Keratinocyte (primary cell): ENCODE measurements around the gene MGAT5. TPM values are rescaled to one million over a fixed set of nuclear protein-coding genes. Genes with fewer than 3 reads are reported as not detected.

Experiments used
- DNase-seq: peaks from one replicate; pipeline ENCODE4 v3.0.0-alpha.2; 2011; ENCODE audit warnings: low read depth, missing footprints, low spot score
- FAIRE-seq: peaks from 2 replicates; lab custom pipeline; 2011; peaks lifted over from hg19 to GRCh38; lab: Jason Lieb, UNC
- H2AFZ ChIP-seq: 2 replicates; pipeline ENCODE4 v1.6.0; 2012; ENCODE audit warnings: low read length, control low read depth, inconsistent platforms; ENCODE audit not compliant: control insufficient read depth
- H3K27ac ChIP-seq: 2 replicates; pipeline ENCODE4 v1.5.1; 2011; ENCODE audit warnings: low read length; ENCODE audit not compliant: control insufficient read depth, insufficient read depth
- H3K27me3 ChIP-seq: 3 replicates; pipeline ENCODE4 v1.6.0; 2011; ENCODE audit warnings: low read length; ENCODE audit not compliant: control insufficient read depth, insufficient read depth; ENCODE audit errors: extremely low read depth
- H3K36me3 ChIP-seq, 2 experiments: 2 replicates in 1 of 2; 3 replicates in 1 of 2; pipeline ENCODE4 v1.5.1; 2011; ENCODE audit warnings: low read length in 2 of 2, mild to moderate bottlenecking in 1 of 2; ENCODE audit not compliant: control insufficient read depth in 2 of 2, insufficient read depth in 2 of 2; ENCODE audit errors: extremely low read depth in 1 of 2
- H3K4me1 ChIP-seq: 3 replicates; pipeline ENCODE4 v1.5.1; 2011; ENCODE audit warnings: low read length; ENCODE audit not compliant: control insufficient read depth, insufficient read depth; ENCODE audit errors: extremely low read depth
- H3K4me2 ChIP-seq: 3 replicates; pipeline ENCODE4 v1.6.0; 2011; ENCODE audit warnings: low read depth, low read length; ENCODE audit not compliant: control insufficient read depth, insufficient read depth; ENCODE audit errors: extremely low read depth
- H3K4me3 ChIP-seq, 3 experiments: fragments of 200-600 bp in 1 of 3; sonication (generic) in 1 of 3; 2 replicates in 2 of 3; 3 replicates in 1 of 3; pipeline ENCODE4 v1.5.1; 2011 to 2016; ENCODE audit warnings: low read length in 3 of 3, mild to moderate bottlenecking in 3 of 3, control low read depth in 2 of 3, inconsistent platforms in 1 of 3, low read depth in 1 of 3, mixed read lengths in 1 of 3, mixed run types in 1 of 3, moderate library complexity in 1 of 3; ENCODE audit not compliant: control insufficient read depth in 2 of 3, insufficient read depth in 2 of 3; ENCODE audit errors: extremely low read depth in 1 of 3
- H3K79me2 ChIP-seq: 2 replicates; pipeline ENCODE4 v1.6.0; 2012; ENCODE audit warnings: low read length; ENCODE audit not compliant: control insufficient read depth, insufficient read depth
- H3K9ac ChIP-seq: 3 replicates; pipeline ENCODE4 v1.6.0; 2011; ENCODE audit warnings: low read length; ENCODE audit not compliant: control insufficient read depth, insufficient read depth; ENCODE audit errors: extremely low read depth
- H3K9me1 ChIP-seq: 3 replicates; pipeline ENCODE4 v1.6.0; 2011; ENCODE audit warnings: low read length; ENCODE audit not compliant: control insufficient read depth, insufficient read depth; ENCODE audit errors: extremely low read depth
- H3K9me3 ChIP-seq: 2 replicates; pipeline ENCODE4 v1.5.1; 2012; ENCODE audit warnings: low read depth, low read length; ENCODE audit not compliant: control insufficient read depth
- H4K20me1 ChIP-seq: 3 replicates; pipeline ENCODE4 v1.6.0; 2011; ENCODE audit warnings: low read length; ENCODE audit not compliant: control insufficient read depth, insufficient read depth; ENCODE audit errors: extremely low read depth
- EZH2 ChIP-seq: IDR thresholded peaks from one replicate; pipeline ENCODE4 v1.6.1; 2012; ENCODE audit warnings: inconsistent platforms, mild to moderate bottlenecking, low read length, moderate library complexity
- dilution Hi-C: fragments of 300-500 bp; cut with MboI; formaldehyde crosslinking; loops from one replicate; pipeline ENCODE4 v1.7.0; 2020; ENCODE audit warnings: low sequenced_read_pairs; ENCODE audit not compliant: extremely low pct_ligation_motif_present
- polyA plus RNA-seq, 5 experiments: library from polyadenylated mRNA; depleted of rRNA in 3 of 5; stranded (reverse) in 3 of 5; stranded (forward) in 1 of 5; unstranded in 1 of 5; fragments of >200 nt; gene quantifications; 1 replicate in 1 of 5; 2 replicates in 3 of 5; 3 replicates in 1 of 5; pipeline versions ENCODE4 v1.2.1 to v1.2.3, GENCODE V29; 2011 to 2012; ENCODE audit warnings: missing spikeins in 2 of 5, low read depth in 1 of 5, low replicate concordance in 1 of 5
- TF ChIP-seq, protein P1 (sequence below), 3 experiments: IDR thresholded peaks in 1 of 3; conservative IDR thresholded peaks in 1 of 3; optimal IDR thresholded peaks in 1 of 3; 2 replicates in 2 of 3; 3 replicates in 1 of 3; pipeline versions ENCODE3 to v1.5.1; 2011; ENCODE audit warnings: low read length in 3 of 3, mild to moderate bottlenecking in 3 of 3, moderate library complexity in 2 of 3, control low read depth in 1 of 3, inconsistent platforms in 1 of 3; ENCODE audit not compliant: insufficient read depth in 2 of 3; ENCODE audit errors: extremely low read depth in 1 of 3

The MGAT5 gene
- polyA plus RNA-seq, 1 donor (not counting 4 experiments of a cell fraction or from before 2014, with no cell fraction given), result 23.0 TPM

DNA sequence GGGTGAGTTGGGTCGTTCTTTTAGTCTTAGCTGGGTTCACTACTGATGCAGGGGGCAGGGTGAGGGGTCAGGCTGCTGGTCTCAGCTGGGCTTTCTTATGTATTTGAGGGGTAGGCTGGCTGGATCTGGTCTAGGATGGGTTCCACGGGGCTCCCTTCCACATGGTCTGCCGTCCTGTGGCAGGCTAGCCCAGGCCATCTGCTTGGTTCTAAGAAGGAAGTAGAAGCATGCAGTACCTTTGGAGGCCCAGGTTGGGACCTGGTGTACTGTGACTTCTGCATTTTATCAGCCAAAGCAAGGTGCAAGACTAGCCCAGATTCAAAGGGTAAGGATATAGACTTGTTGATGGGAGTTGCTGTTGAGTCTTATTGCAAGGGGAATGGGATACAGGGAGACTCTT, 35.5 kb upstream of the MGAT5 start:
- H3K79me2 ChIP-seq, result peaks cover 38% of the 10 kb centered on the region
- H3K4me2 ChIP-seq, result no peak overlapping the region
- H2AFZ ChIP-seq, result no peak overlapping the region
- H4K20me1 ChIP-seq, result no peaks in the 10 kb centered on the region
- no peak overlapping the region for H3K27ac ChIP-seq
- TF ChIP-seq, protein P1, sequence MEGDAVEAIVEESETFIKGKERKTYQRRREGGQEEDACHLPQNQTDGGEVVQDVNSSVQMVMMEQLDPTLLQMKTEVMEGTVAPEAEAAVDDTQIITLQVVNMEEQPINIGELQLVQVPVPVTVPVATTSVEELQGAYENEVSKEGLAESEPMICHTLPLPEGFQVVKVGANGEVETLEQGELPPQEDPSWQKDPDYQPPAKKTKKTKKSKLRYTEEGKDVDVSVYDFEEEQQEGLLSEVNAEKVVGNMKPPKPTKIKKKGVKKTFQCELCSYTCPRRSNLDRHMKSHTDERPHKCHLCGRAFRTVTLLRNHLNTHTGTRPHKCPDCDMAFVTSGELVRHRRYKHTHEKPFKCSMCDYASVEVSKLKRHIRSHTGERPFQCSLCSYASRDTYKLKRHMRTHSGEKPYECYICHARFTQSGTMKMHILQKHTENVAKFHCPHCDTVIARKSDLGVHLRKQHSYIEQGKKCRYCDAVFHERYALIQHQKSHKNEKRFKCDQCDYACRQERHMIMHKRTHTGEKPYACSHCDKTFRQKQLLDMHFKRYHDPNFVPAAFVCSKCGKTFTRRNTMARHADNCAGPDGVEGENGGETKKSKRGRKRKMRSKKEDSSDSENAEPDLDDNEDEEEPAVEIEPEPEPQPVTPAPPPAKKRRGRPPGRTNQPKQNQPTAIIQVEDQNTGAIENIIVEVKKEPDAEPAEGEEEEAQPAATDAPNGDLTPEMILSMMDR (optimal IDR thresholded peaks at IDR 0.05 in 1 of 3, IDR thresholded peaks at IDR 0.05 in 1 of 3, conservative IDR thresholded peaks at IDR 0.05 in 1 of 3; ENCODE audit: extremely low read depth in 1 of 3, insufficient read depth in 2 of 3, low read length in 3 of 3), result no peak
- TF ChIP-seq EZH2, result no peak
- H3K9me1 ChIP-seq, result peaks cover 5% of the 10 kb centered on the region
- H3K9ac ChIP-seq, result no peak overlapping the region
- no peak overlapping the region for H3K4me3 ChIP-seq
- H3K36me3 ChIP-seq, result no peaks in the 10 kb centered on the region
- H3K4me1 ChIP-seq, result peaks cover 23% of the 10 kb centered on the region
- no peaks in the 10 kb centered on the region for H3K27me3 ChIP-seq
- no peak for FAIRE-seq
- dilution Hi-C loops, result no loop called here
- DNase-seq, result no peak
- H3K9me3 ChIP-seq, result no peaks in the 10 kb centered on the region

DNA sequence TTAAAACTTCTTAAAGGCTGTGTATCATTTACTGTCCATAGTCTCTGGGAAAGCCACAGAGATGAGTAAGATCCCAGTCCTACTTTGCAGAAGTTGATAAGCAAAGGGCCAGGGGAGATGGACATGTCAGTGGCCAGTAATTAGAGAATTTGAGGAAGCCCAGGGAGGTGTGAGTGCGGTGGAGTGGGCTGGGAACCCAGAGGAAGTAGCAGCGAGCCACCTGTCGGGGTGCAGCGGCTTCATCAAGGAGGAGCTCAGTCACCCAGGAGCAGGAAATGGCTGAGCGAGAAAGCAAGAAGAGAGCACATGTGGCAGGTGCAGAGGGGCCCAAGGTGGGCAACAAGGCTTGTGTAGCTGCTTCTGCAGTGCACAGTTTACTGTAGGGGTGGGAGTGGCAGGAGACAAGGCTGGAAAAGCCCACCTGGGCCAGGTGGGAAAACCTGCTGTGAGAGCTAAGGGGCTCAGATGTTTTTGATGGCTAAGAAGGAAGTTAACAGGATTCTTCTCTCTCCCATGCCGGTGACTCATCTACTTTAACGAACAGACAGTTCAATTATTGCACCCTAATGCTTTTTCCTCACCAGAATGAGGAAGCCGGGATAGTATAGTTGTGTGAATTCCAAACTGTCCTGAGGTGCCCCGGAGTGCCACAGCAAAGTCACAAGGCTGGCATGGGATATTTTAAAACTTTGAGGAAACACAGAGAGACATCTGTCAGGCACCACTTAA, 34.8 kb upstream of the MGAT5 start:
- peaks cover 23% of the 10 kb centered on the region for H3K4me1 ChIP-seq
- dilution Hi-C loops, result no loop called here
- H3K9me3 ChIP-seq, result no peaks in the 10 kb centered on the region
- H2AFZ ChIP-seq, result no peak overlapping the region
- no peak overlapping the region for H3K4me2 ChIP-seq
- no peak overlapping the region for H3K9ac ChIP-seq
- H3K27ac ChIP-seq, result no peak overlapping the region
- FAIRE-seq (no peak), DNase-seq (no peak)
- H3K79me2 ChIP-seq, result peaks cover 35% of the 10 kb centered on the region
- TF ChIP-seq, protein P1 (optimal IDR thresholded peaks at IDR 0.05 in 1 of 3, IDR thresholded peaks at IDR 0.05 in 1 of 3, conservative IDR thresholded peaks at IDR 0.05 in 1 of 3; ENCODE audit: extremely low read depth in 1 of 3, insufficient read depth in 2 of 3, low read length in 3 of 3), result no peak
- no peak for TF ChIP-seq EZH2
- no peaks in the 10 kb centered on the region for H3K36me3 ChIP-seq
- no peaks in the 10 kb centered on the region for H3K27me3 ChIP-seq
- H3K9me1 ChIP-seq, result peaks cover 5% of the 10 kb centered on the region
- no peak overlapping the region for H3K4me3 ChIP-seq
- no peaks in the 10 kb centered on the region for H4K20me1 ChIP-seq
